H9 (cell line): ENCODE measurements around the gene MED12. TPM values are rescaled to one million over a fixed set of nuclear protein-coding genes. Genes with fewer than 3 reads are reported as not detected.

Experiments used
- DNase-seq: peaks from one replicate; pipeline ENCODE4 v3.0.0-alpha.2; 2017
- H2AFZ ChIP-seq: one replicate; pipeline ENCODE4 v1.6.1; 2013; ENCODE audit warnings: mild to moderate bottlenecking, low read length, control low read depth, moderate library complexity
- H2AK5ac ChIP-seq: 2 replicates; pipeline ENCODE4 v1.6.1; 2013; ENCODE audit warnings: low read length, control low read depth, mixed read lengths; ENCODE audit not compliant: insufficient read length
- H2BK120ac ChIP-seq: one replicate; pipeline ENCODE4 v1.6.1; 2013; ENCODE audit warnings: low read depth, mild to moderate bottlenecking, low read length, control low read depth, inconsistent platforms; ENCODE audit not compliant: poor library complexity, severe bottlenecking
- H2BK12ac ChIP-seq: 2 replicates; pipeline ENCODE4 v1.6.1; 2013; ENCODE audit warnings: low read length, control low read depth, mixed read lengths, low read depth; ENCODE audit not compliant: insufficient read length
- H2BK15ac ChIP-seq: 2 replicates; pipeline ENCODE4 v1.6.1; 2013; ENCODE audit warnings: low read depth, low read length, control low read depth
- H2BK20ac ChIP-seq: one replicate; pipeline ENCODE4 v1.6.1; 2013; ENCODE audit warnings: low read depth, mild to moderate bottlenecking, low read length, control low read depth, inconsistent platforms; ENCODE audit not compliant: poor library complexity, severe bottlenecking
- H2BK5ac ChIP-seq: 2 replicates; pipeline ENCODE4 v1.6.1; 2013; ENCODE audit warnings: low read length, control low read depth, mixed read lengths; ENCODE audit not compliant: insufficient read length
- H3K14ac ChIP-seq: 2 replicates; pipeline ENCODE4 v1.6.1; 2013; ENCODE audit warnings: low read length, control low read depth; ENCODE audit not compliant: insufficient read depth
- H3K18ac ChIP-seq: 2 replicates; pipeline ENCODE4 v1.6.1; 2013; ENCODE audit warnings: low read depth, mild to moderate bottlenecking, mixed read lengths, low read length, control low read depth; ENCODE audit not compliant: insufficient read length
- H3K23ac ChIP-seq: 2 replicates; pipeline ENCODE4 v1.6.1; 2013; ENCODE audit warnings: low read length, control low read depth, mixed read lengths, low read depth; ENCODE audit not compliant: insufficient read length
- H3K23me2 ChIP-seq: 2 replicates; pipeline ENCODE4 v1.6.1; 2013; ENCODE audit warnings: low read depth, mild to moderate bottlenecking, mixed read lengths, low read length, control low read depth; ENCODE audit not compliant: insufficient read length, poor library complexity, severe bottlenecking
- H3K27ac ChIP-seq: 2 replicates; pipeline ENCODE4 v1.5.1; 2013; ENCODE audit warnings: low read length, control low read depth, mixed read lengths, low read depth; ENCODE audit not compliant: insufficient read length
- H3K27me3 ChIP-seq: 2 replicates; pipeline ENCODE4 v1.6.1; 2013; ENCODE audit warnings: low read length, control low read depth, inconsistent platforms; ENCODE audit not compliant: insufficient read depth
- H3K4ac ChIP-seq: 2 replicates; pipeline ENCODE4 v1.6.1; 2013; ENCODE audit warnings: low read depth, mild to moderate bottlenecking, control low read depth, inconsistent platforms, low read length, moderate library complexity
- H3K4me1 ChIP-seq: 2 replicates; pipeline ENCODE4 v1.6.1; 2013; ENCODE audit warnings: low read length, control low read depth, inconsistent platforms; ENCODE audit not compliant: insufficient read depth
- H3K4me2 ChIP-seq: 2 replicates; pipeline ENCODE4 v1.6.1; 2013; ENCODE audit warnings: low read length, control low read depth, mixed read lengths; ENCODE audit not compliant: insufficient read length, insufficient read depth
- H3K56ac ChIP-seq: 2 replicates; pipeline ENCODE4 v1.6.1; 2013; ENCODE audit warnings: low read depth, mild to moderate bottlenecking, mixed read lengths, low read length, control low read depth; ENCODE audit not compliant: insufficient read length
- H3K79me1 ChIP-seq: 2 replicates; pipeline ENCODE4 v1.6.1; 2013; ENCODE audit warnings: low read depth, mild to moderate bottlenecking, moderate library complexity, low read length, control low read depth, inconsistent platforms; ENCODE audit not compliant: insufficient read depth, poor library complexity, severe bottlenecking
- H3K79me2 ChIP-seq: 2 replicates; pipeline ENCODE4 v1.6.1; 2013; ENCODE audit warnings: low read length, control low read depth, inconsistent platforms; ENCODE audit not compliant: insufficient read depth
- H3K9ac ChIP-seq: 2 replicates; pipeline ENCODE4 v1.6.1; 2013; ENCODE audit warnings: low read length, control low read depth, mixed read lengths; ENCODE audit not compliant: insufficient read length; ENCODE audit errors: extremely low read depth
- H3K9me3 ChIP-seq: one replicate; pipeline ENCODE4 v1.6.1; 2013; ENCODE audit warnings: low read depth, low read length, inconsistent platforms; ENCODE audit not compliant: control insufficient read depth
- H3T11ph ChIP-seq: one replicate; pipeline ENCODE4 v1.6.1; 2013; ENCODE audit warnings: mild to moderate bottlenecking, low read length, control low read depth, inconsistent platforms
- H4K20me1 ChIP-seq: one replicate; pipeline ENCODE4 v1.6.1; 2013; ENCODE audit not compliant: control insufficient read depth, insufficient read length, insufficient read depth
- H4K5ac ChIP-seq: 2 replicates; pipeline ENCODE4 v1.6.1; 2013; ENCODE audit warnings: low read depth, mild to moderate bottlenecking, mixed read lengths, low read length, control low read depth; ENCODE audit not compliant: insufficient read length
- H4K8ac ChIP-seq: replicated peaks from 2 replicates; pipeline ENCODE4 v1.6.1; 2013; ENCODE audit warnings: low read length, control low read depth, mixed read lengths, low read depth; ENCODE audit not compliant: insufficient read length
- H4K91ac ChIP-seq: 2 replicates; pipeline ENCODE4 v1.6.1; 2013; ENCODE audit warnings: low read depth, mild to moderate bottlenecking, moderate library complexity, mixed read lengths, low read length, control low read depth; ENCODE audit not compliant: insufficient read length
- H3K27ac Mint-ChIP-seq, 3 experiments: 2 replicates in 2 of 3; 3 replicates in 1 of 3; pipeline ENCODE4 v1.8.0; 2020 to 2021; ENCODE audit warnings: mixed read lengths in 3 of 3, mild to moderate bottlenecking in 1 of 3, moderate library complexity in 1 of 3
- H3K27me3 Mint-ChIP-seq: 2 replicates; pipeline ENCODE4 v1.8.0; 2021; ENCODE audit warnings: low read depth, mild to moderate bottlenecking, moderate library complexity, mixed read lengths
- H3K36me3 Mint-ChIP-seq, 3 experiments: 2 replicates in 2 of 3; 3 replicates in 1 of 3; pipeline ENCODE4 v1.8.0; 2020 to 2021; ENCODE audit warnings: low read depth in 3 of 3, mixed read lengths in 3 of 3; ENCODE audit not compliant: insufficient read depth in 1 of 3
- H3K4me1 Mint-ChIP-seq, 2 experiments: 2 replicates each; pipeline ENCODE4 v1.8.0; 2020; ENCODE audit warnings: mixed read lengths in 2 of 2
- H3K4me3 Mint-ChIP-seq, 2 experiments: 2 replicates in 1 of 2; 3 replicates in 1 of 2; pipeline ENCODE4 v1.8.0; 2020 to 2021; ENCODE audit warnings: mild to moderate bottlenecking in 2 of 2, mixed read lengths in 2 of 2, moderate library complexity in 1 of 2
- H3K9me3 Mint-ChIP-seq, 2 experiments: 2 replicates in 1 of 2; 3 replicates in 1 of 2; pipeline ENCODE4 v1.8.0; 2020; ENCODE audit warnings: mild to moderate bottlenecking in 2 of 2, mixed read lengths in 2 of 2, moderate library complexity in 1 of 2
- CTCF ChIP-seq: fragments of 200-600 bp; sonication (generic); conservative IDR thresholded peaks from 3 replicates; pipeline ENCODE4 v1.8.0; 2021; ENCODE audit warnings: antibody characterized with exemption, mild to moderate bottlenecking
- WGBS: extraction: QIAGEN DNeasy Blood & Tissue Kit; methylation state at CpG from one replicate; pipeline ENCODE4 v1.1.7; 2013; ENCODE audit warnings: missing lambda C conversion rate, low lambda C conversion rate, mixed read lengths; ENCODE audit not compliant: insufficient read length; ENCODE audit errors: extremely low coverage; 5-methylcytosine and 5-hydroxymethylcytosine counted together
- total RNA-seq: library from RNA; stranded (reverse); gene quantifications from 2 replicates; pipeline ENCODE4 v1.2.1, GENCODE V29; 2021

Gene MED12
- total RNA-seq, 1 experiment from 2014 or later = 33.0 TPM

GRCh38 chrX:71107762-71108360 lies 10.5 kb upstream of the MED12 start:
- H3K56ac ChIP-seq = no peak overlapping the region
- peaks cover 64% of the 10 kb centered on the region for H3K27me3 Mint-ChIP-seq
- H3K4ac ChIP-seq = no peak overlapping the region
- H2BK120ac ChIP-seq = no peak overlapping the region
- no peaks in the 10 kb centered on the region for H3K79me1 ChIP-seq
- no peak overlapping the region for H3K4me2 ChIP-seq
- peaks cover 3% of the 10 kb centered on the region; the same call in 1 of the 2 replicates for H3K4me1 ChIP-seq
- H2BK15ac ChIP-seq = no peak overlapping the region
- no peak overlapping the region for H3T11ph ChIP-seq
- H2AK5ac ChIP-seq = no peak overlapping the region
- H4K5ac ChIP-seq = no peak overlapping the region
- no peak overlapping the region for H3K14ac ChIP-seq
- no peak overlapping the region for H3K4me3 Mint-ChIP-seq
- H3K9ac ChIP-seq = no peak overlapping the region
- H2AFZ ChIP-seq = no peak overlapping the region
- no peaks in the 10 kb centered on the region for H4K20me1 ChIP-seq
- H2BK5ac ChIP-seq = no peak overlapping the region
- no peak for TF ChIP-seq CTCF
- H3K36me3 Mint-ChIP-seq = peaks cover 2 to 8% (median 5%) of the 10 kb centered on the region in 3 experiments; a peak in 3 of 7 replicates
- DNase-seq = no peak
- no peak overlapping the region for H2BK12ac ChIP-seq
- no CpG with 5 or more reads among the region's 9 CpGs for WGBS
- H3K27ac Mint-ChIP-seq = no peak overlapping the region
- H3K9me3 ChIP-seq = peaks cover 26% of the 10 kb centered on the region
- no peak overlapping the region for H3K27ac ChIP-seq
- H2BK20ac ChIP-seq = no peak overlapping the region
- no peaks in the 10 kb centered on the region for H3K23me2 ChIP-seq
- no peaks in the 10 kb centered on the region for H3K79me2 ChIP-seq
- H3K23ac ChIP-seq = no peak overlapping the region
- no peak overlapping the region for H4K8ac ChIP-seq
- no peaks in the 10 kb centered on the region for H3K27me3 ChIP-seq
- H3K4me1 Mint-ChIP-seq = peaks cover 15 to 33% of the 10 kb centered on the region in 2 experiments
- H3K18ac ChIP-seq = no peak overlapping the region
- peaks cover 78 to 84% of the 10 kb centered on the region in 2 experiments for H3K9me3 Mint-ChIP-seq
- no peak overlapping the region for H4K91ac ChIP-seq
